GM12873 (cell line): ENCODE results near the gene SRD5A1.

ENCODE experiments used
- CTCF ChIP-seq: IDR thresholded peaks from 2 replicates; pipeline ENCODE4 v1.5.1; 2012; ENCODE audit warnings: low read depth, mild to moderate bottlenecking, moderate library complexity, low read length, control low read depth; ENCODE audit not compliant: insufficient read depth; ENCODE audit errors: missing control alignments

The SRD5A1 gene

GRCh38 chr5:6686915-6687409 lies 53.7 kb downstream of the SRD5A1 start:
- no peak for TF ChIP-seq CTCF

- no peak for TF ChIP-seq CTCF
Measured at GRCh38 chr5:6687505-6687904, 54.3 kb downstream of the SRD5A1 start.

DNA sequence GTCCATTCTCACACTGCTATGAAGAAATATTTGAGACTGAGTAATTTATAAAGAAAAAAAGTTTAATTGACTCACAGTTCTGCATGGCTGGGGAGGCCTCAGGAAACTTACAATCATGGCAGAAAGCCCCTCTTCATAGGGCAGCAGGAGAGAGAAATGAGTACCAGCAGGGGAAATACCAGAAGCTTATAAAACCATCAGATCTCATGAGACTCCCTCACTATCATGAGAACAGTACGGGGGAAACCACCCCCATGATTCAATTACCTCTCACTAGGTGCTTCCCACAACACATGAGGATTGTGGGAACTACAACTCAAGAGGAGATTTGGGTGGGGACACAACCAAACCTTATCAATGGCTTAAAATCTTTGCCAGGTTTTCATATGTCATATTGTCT lies 59.7 kb downstream of the SRD5A1 start:
- no peak for TF ChIP-seq CTCF

DNA sequence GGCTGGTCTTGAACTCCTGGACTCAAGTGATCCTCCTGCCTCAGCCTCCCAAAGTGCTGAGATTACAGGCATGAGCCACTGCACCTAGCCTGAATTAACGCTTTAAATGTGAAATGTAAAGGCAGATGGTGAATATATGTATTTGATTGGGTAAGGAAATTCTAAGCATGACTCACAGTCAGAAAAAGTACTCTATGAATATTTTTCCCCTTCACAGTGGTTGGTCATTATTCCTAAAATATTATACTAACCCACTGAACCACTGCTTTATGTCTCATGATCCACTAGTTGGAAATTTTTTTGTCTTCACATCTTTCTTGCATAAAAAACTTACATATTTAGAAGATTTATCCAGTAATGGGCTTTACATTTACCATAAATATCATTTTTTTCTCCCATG lies 65.5 kb downstream of the SRD5A1 start:
- TF ChIP-seq CTCF: no peak

GRCh38 chr5:6699357-6699756 lies 66.1 kb downstream of the SRD5A1 start:
- no peak for TF ChIP-seq CTCF

DNA sequence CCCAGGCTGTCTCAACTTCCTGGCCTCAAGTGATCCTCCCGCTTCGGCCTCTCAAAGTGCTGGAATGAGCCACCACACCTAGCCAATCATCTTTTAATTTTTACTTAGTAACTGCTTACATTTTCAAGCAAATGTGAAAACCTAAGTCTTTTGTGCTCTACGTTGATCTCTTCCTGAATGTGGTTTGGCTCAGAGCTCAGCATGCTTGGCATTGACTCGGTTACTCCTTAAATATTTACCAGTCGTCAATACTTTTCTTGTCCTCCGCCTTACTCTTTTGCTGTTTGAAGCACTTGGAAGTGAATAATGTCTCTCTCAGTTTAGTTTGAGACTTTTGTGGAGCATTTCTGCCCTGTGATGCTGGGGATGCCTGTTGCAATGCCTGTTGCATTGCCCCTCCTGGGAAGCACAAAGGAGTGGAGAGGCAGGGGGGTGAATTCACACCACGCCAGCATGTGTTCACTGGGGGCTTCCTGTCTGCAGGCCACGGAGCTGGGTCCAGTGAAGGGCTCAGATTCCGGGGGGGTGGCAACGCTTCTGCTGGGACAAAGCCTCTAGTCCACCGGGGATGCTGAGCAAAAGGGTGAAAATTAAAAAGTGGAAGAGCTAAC lies 66.9 kb downstream of the SRD5A1 start:
- no peak for TF ChIP-seq CTCF

GRCh38 chr5:6700685-6701355 lies 67.6 kb downstream of the SRD5A1 start:
- no peak for TF ChIP-seq CTCF
